ENCODE data around the gene KSR2.
"Not testable (repeated sequence)": the region's sequence is repeated elsewhere in the genome, so short reads cannot be mapped to it uniquely, and the experiment has no call there.

The KSR2 gene

GRCh38 chr12:117807355-117807754 lies 161.4 kb downstream of the KSR2 start:
- FAIRE-seq (no peak), DNase-seq (ENCODE audit: insufficient read length) (no peak)
- TF ChIP-seq POLR2A (IDR thresholded peaks at IDR 0.05; ENCODE audit: low read depth, low read length) (no peak), POLR2AphosphoS5 (IDR thresholded peaks at IDR 0.05; ENCODE audit: low read depth, low read length) (no peak), TAF1 (IDR thresholded peaks at IDR 0.05; ENCODE audit: borderline replicate concordance, low read depth, low read length) (no peak)

- DNase-seq (ENCODE audit: insufficient read length) = no peak
- no peak for FAIRE-seq
- TF ChIP-seq POLR2A (IDR thresholded peaks at IDR 0.05; ENCODE audit: low read depth, low read length) = no peak
- TF ChIP-seq POLR2AphosphoS5 (IDR thresholded peaks at IDR 0.05; ENCODE audit: low read depth, low read length) = no peak
- no peak for TF ChIP-seq TAF1 (IDR thresholded peaks at IDR 0.05; ENCODE audit: borderline replicate concordance, low read depth, low read length)
These were observed 162.9 kb downstream of the KSR2 start for GRCh38 chr12:117805865-117806264.

GRCh38 chr12:117803001-117803400 lies 165.8 kb downstream of the KSR2 start:
- DNase-seq (ENCODE audit: insufficient read length) (no peak), FAIRE-seq (no peak)
- no peak for TF ChIP-seq POLR2AphosphoS5 (IDR thresholded peaks at IDR 0.05; ENCODE audit: low read depth, low read length)
- TF ChIP-seq TAF1 (IDR thresholded peaks at IDR 0.05; ENCODE audit: borderline replicate concordance, low read depth, low read length) = no peak
- TF ChIP-seq POLR2A (IDR thresholded peaks at IDR 0.05; ENCODE audit: low read depth, low read length) = no peak

- FAIRE-seq; DNase-seq (ENCODE audit: insufficient read length): not testable (repeated sequence)
These were observed 168.1 kb downstream of the KSR2 start for GRCh38 chr12:117800711-117801110.

GRCh38 chr12:117797202-117797601 lies 171.6 kb downstream of the KSR2 start:
- TF ChIP-seq POLR2AphosphoS5 (IDR thresholded peaks at IDR 0.05; ENCODE audit: low read depth, low read length) = no peak
- TF ChIP-seq TAF1 (IDR thresholded peaks at IDR 0.05; ENCODE audit: borderline replicate concordance, low read depth, low read length) = no peak
- TF ChIP-seq POLR2A (IDR thresholded peaks at IDR 0.05; ENCODE audit: low read depth, low read length) = no peak
- FAIRE-seq (no peak), DNase-seq (ENCODE audit: insufficient read length) (no peak)

- no peak for DNase-seq (ENCODE audit: insufficient read length)
- FAIRE-seq = peak; percentile 33
- TF ChIP-seq POLR2A (IDR thresholded peaks at IDR 0.05; ENCODE audit: low read depth, low read length) = no peak
- no peak for TF ChIP-seq POLR2AphosphoS5 (IDR thresholded peaks at IDR 0.05; ENCODE audit: low read depth, low read length)
- TF ChIP-seq TAF1 (IDR thresholded peaks at IDR 0.05; ENCODE audit: borderline replicate concordance, low read depth, low read length) = no peak
These were observed 175.8 kb downstream of the KSR2 start for GRCh38 chr12:117792877-117793424.

GRCh38 chr12:117792471-117792870 lies 176.3 kb downstream of the KSR2 start:
- no peak for TF ChIP-seq TAF1 (IDR thresholded peaks at IDR 0.05; ENCODE audit: borderline replicate concordance, low read depth, low read length)
- TF ChIP-seq POLR2A (IDR thresholded peaks at IDR 0.05; ENCODE audit: low read depth, low read length) = no peak
- no peak for TF ChIP-seq POLR2AphosphoS5 (IDR thresholded peaks at IDR 0.05; ENCODE audit: low read depth, low read length)
- DNase-seq (ENCODE audit: insufficient read length) (no peak), FAIRE-seq (no peak)

- TF ChIP-seq POLR2A (IDR thresholded peaks at IDR 0.05; ENCODE audit: low read depth, low read length) (no peak), POLR2AphosphoS5 (IDR thresholded peaks at IDR 0.05; ENCODE audit: low read depth, low read length) (no peak), TAF1 (IDR thresholded peaks at IDR 0.05; ENCODE audit: borderline replicate concordance, low read depth, low read length) (no peak)
- FAIRE-seq (no peak), DNase-seq (ENCODE audit: insufficient read length) (no peak)
These were observed 177.8 kb downstream of the KSR2 start for GRCh38 chr12:117790948-117791347.

GRCh38 chr12:117790198-117790597 lies 178.6 kb downstream of the KSR2 start:
- DNase-seq (ENCODE audit: insufficient read length) = no peak
- no peak for FAIRE-seq
- TF ChIP-seq POLR2A (IDR thresholded peaks at IDR 0.05; ENCODE audit: low read depth, low read length) = no peak
- no peak for TF ChIP-seq POLR2AphosphoS5 (IDR thresholded peaks at IDR 0.05; ENCODE audit: low read depth, low read length)
- no peak for TF ChIP-seq TAF1 (IDR thresholded peaks at IDR 0.05; ENCODE audit: borderline replicate concordance, low read depth, low read length)

- DNase-seq (ENCODE audit: insufficient read length) (no peak), FAIRE-seq (no peak)
- TF ChIP-seq POLR2A (IDR thresholded peaks at IDR 0.05; ENCODE audit: low read depth, low read length) = no peak
- TF ChIP-seq POLR2AphosphoS5 (IDR thresholded peaks at IDR 0.05; ENCODE audit: low read depth, low read length) = no peak
- no peak for TF ChIP-seq TAF1 (IDR thresholded peaks at IDR 0.05; ENCODE audit: borderline replicate concordance, low read depth, low read length)
These were observed 179.4 kb downstream of the KSR2 start for GRCh38 chr12:117789195-117789912.

GRCh38 chr12:117778656-117779055 lies 190.1 kb downstream of the KSR2 start:
- TF ChIP-seq POLR2AphosphoS5 (IDR thresholded peaks at IDR 0.05; ENCODE audit: low read depth, low read length) (no peak), TAF1 (IDR thresholded peaks at IDR 0.05; ENCODE audit: borderline replicate concordance, low read depth, low read length) (no peak), POLR2A (IDR thresholded peaks at IDR 0.05; ENCODE audit: low read depth, low read length) (no peak)
- FAIRE-seq = no peak
- no peak for DNase-seq (ENCODE audit: insufficient read length)

- FAIRE-seq (no peak), DNase-seq (ENCODE audit: insufficient read length) (no peak)
- TF ChIP-seq POLR2AphosphoS5 (IDR thresholded peaks at IDR 0.05; ENCODE audit: low read depth, low read length) (no peak), POLR2A (IDR thresholded peaks at IDR 0.05; ENCODE audit: low read depth, low read length) (no peak), TAF1 (IDR thresholded peaks at IDR 0.05; ENCODE audit: borderline replicate concordance, low read depth, low read length) (no peak)
These were observed 193.6 kb downstream of the KSR2 start for GRCh38 chr12:117774941-117775775.

Data from GM12892 (cell line).